Upper lobe of left lung (tissue), 6 donors: ENCODE data around the gene TCF12. TPM values are rescaled to one million over a fixed set of nuclear protein-coding genes. Genes with fewer than 3 reads are reported as not detected.
"Not testable (repeated sequence)": the region's sequence is repeated elsewhere in the genome, so short reads cannot be mapped to it uniquely, and the experiment has no call there.

Experiments used
- ATAC-seq, 2 donors: fragments of 200-7000 bp; cut with Tn5 transposase; one replicate each; pipeline ENCODE4 v1.9.1; 2022; ENCODE audit warnings: mild to moderate bottlenecking in 2 of 2, moderate library complexity in 2 of 2; ENCODE audit not compliant: low FRiP score in 2 of 2
- DNase-seq, 2 donors: peaks; one replicate each; pipeline ENCODE4 v3.0.0-alpha.2; 2019 to 2020
- H3K27ac ChIP-seq, 4 donors: fragments of 200-600 bp; sonication (generic); one replicate each; pipeline ENCODE4 v1.5.1; 2016 to 2019
- H3K27me3 ChIP-seq, 4 donors: fragments of 200-600 bp; sonication (generic); one replicate each; pipeline ENCODE4 v1.5.1; 2017 to 2019
- H3K36me3 ChIP-seq, 4 donors: fragments of 200-600 bp; sonication (generic); one replicate each; pipeline ENCODE4 v1.5.1; 2016 to 2019
- H3K4me1 ChIP-seq, 4 donors: fragments of 200-600 bp; sonication (generic); one replicate each; pipeline ENCODE4 v1.5.1; 2018 to 2019
- H3K4me3 ChIP-seq, 4 donors: fragments of 200-600 bp; sonication (generic); one replicate each; pipeline ENCODE4 v1.5.1; 2017 to 2019; ENCODE audit warnings: mild to moderate bottlenecking in 2 of 4, moderate library complexity in 1 of 4
- H3K9me3 ChIP-seq, 4 donors: fragments of 200-600 bp; sonication (generic); one replicate each; pipeline ENCODE4 v1.5.1; 2018 to 2019
- CTCF ChIP-seq, 6 experiments: fragments of 450-650 bp in 4 of 6; fragments of 200-600 bp in 2 of 6; sonication (generic) in 2 of 6; IDR thresholded peaks; one replicate each; pipeline ENCODE4 v1.5.1; 2016 to 2019; ENCODE audit warnings: antibody characterized with exemption in 6 of 6
- EP300 ChIP-seq, 4 donors: sonication (generic); formaldehyde crosslinking; IDR thresholded peaks; one replicate each; pipeline ENCODE4 v1.5.1; 2017; ENCODE audit warnings: antibody characterized with exemption in 4 of 4, control low read depth in 2 of 4
- POLR2A ChIP-seq, 4 donors: fragments of 450-650 bp; IDR thresholded peaks; one replicate each; pipeline ENCODE4 v1.5.1; 2016 to 2017; ENCODE audit warnings: antibody characterized with exemption in 4 of 4, mild to moderate bottlenecking in 2 of 4
- POLR2AphosphoS5 ChIP-seq, 2 donors: sonication (generic); formaldehyde crosslinking; IDR thresholded peaks; one replicate each; pipeline ENCODE4 v1.5.1; 2017; ENCODE audit warnings: antibody characterized with exemption in 2 of 2
- WGBS, 2 donors: methylation state at CpG; one replicate each; pipeline ENCODE4 v1.1.5; 2017 to 2018; 5-methylcytosine and 5-hydroxymethylcytosine counted together
- total RNA-seq, 6 donors: library from RNA; depleted of rRNA in 4 of 6; stranded (reverse); fragments of >200 nt in 4 of 6; gene quantifications; one replicate each; pipeline versions ENCODE4 v1.1.0 to v1.2.1, GENCODE V29; 2016 to 2021
- donor health status: DM: no; HTN: no; CAD: no; lungs with moderate emphysema.
- donor health status: DM: no; HTN: yes; CAD: no; lungs with severe emphysema.

Gene TCF12
- total RNA-seq, 6 donors from 2014 or later, result 74.5 to 257 (median 103) TPM

- ATAC-seq, result no peak
- Histone ChIP-seq H3K9me3 (peaks cover 0 to 3% (median 0%) of the 10 kb centered on the region in 4 donors), H3K4me3 (no peak overlapping the region), H3K36me3 (no peaks in the 10 kb centered on the region), H3K27me3 (no peaks in the 10 kb centered on the region), H3K27ac (no peak overlapping the region), H3K4me1 (peaks cover 28 to 48% (median 37%) of the 10 kb centered on the region in 4 donors)
- 82 to 92% methylated on average over 4 of the region's 4 CpGs for WGBS, 2 donors
- TF ChIP-seq POLR2A (IDR thresholded peaks at IDR 0.05) (no peak), POLR2AphosphoS5 (IDR thresholded peaks at IDR 0.05) (no peak), CTCF (IDR thresholded peaks at IDR 0.05) (no peak), EP300 (IDR thresholded peaks at IDR 0.05) (no peak)
- DNase-seq, result no peak
These were observed 231.8 kb downstream of the TCF12 start for GRCh38 chr15:57150066-57150865.

DNA sequence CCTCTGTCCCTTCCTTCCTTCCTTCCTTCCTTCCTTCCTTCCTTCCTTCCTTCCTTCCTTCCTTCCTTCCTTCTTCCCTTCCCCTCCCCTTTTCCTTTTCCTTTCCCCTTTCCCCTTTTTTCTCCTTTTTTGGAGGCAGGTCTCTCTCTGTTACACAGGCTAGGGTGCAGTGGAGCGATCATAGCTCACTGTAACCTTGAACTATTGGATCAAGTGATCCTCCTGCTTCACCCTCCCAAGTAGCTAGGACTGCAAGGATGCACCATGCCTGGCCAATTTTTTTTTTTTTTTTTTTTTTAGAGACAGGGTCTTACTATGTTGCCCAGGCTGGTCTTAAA is 232.4 kb downstream of the TCF12 start:
- not testable (repeated sequence) for H3K36me3 ChIP-seq, H3K9me3 ChIP-seq, ATAC-seq, H3K4me3 ChIP-seq, DNase-seq, H3K27me3 ChIP-seq, H3K27ac ChIP-seq
- 100% methylated on average over 1 of the region's 1 CpG for WGBS, 2 donors
- H3K4me1 ChIP-seq, result peaks cover 28 to 48% (median 37%) of the 10 kb centered on the region in 4 donors

DNA sequence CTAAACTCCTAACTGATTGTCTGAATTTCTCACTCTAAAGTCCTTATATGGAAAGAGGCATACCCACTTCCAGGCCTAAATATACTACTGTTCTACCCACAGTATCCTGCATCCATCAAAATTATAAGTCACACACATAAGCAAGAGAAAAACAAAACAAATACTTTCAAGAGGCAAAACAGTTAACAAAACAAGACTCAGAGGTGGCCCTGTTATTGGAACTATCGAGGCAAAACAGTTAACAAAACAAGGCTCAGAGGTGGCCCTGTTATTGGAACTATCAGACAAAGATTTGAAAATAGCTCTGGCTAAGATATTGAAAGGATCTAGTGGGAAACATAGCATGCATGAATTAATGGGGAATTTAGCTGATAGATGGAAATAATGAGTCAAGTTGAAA is 233.7 kb downstream of the TCF12 start:
- peaks cover 0 to 3% (median 0%) of the 10 kb centered on the region in 4 donors for H3K9me3 ChIP-seq
- H3K4me3 ChIP-seq, result no peak overlapping the region
- no peak overlapping the region for H3K27ac ChIP-seq
- TF ChIP-seq CTCF (IDR thresholded peaks at IDR 0.05), result no peak
- TF ChIP-seq POLR2A (IDR thresholded peaks at IDR 0.05), result no peak
- no peak for TF ChIP-seq POLR2AphosphoS5 (IDR thresholded peaks at IDR 0.05)
- no peak for TF ChIP-seq EP300 (IDR thresholded peaks at IDR 0.05)
- peaks cover 22 to 41% (median 32%) of the 10 kb centered on the region in 4 donors for H3K4me1 ChIP-seq
- 94 to 100% methylated on average over 1 of the region's 1 CpG for WGBS, 2 donors
- H3K27me3 ChIP-seq, result no peaks in the 10 kb centered on the region
- H3K36me3 ChIP-seq, result no peaks in the 10 kb centered on the region
- no peak for ATAC-seq
- no peak for DNase-seq

- peak overlapping the region in 3 of 4 donors; percentile 10 to 44 (median 12) for H3K27ac ChIP-seq
- H3K4me3 ChIP-seq, result no peak overlapping the region
- peak in 1 of 2 donors; percentile 55 for ATAC-seq
- no peaks in the 10 kb centered on the region for H3K36me3 ChIP-seq
- TF ChIP-seq CTCF (IDR thresholded peaks at IDR 0.05) (no peak), POLR2AphosphoS5 (IDR thresholded peaks at IDR 0.05) (peak in 1 of 2 donors; percentile 19)
- peaks cover 0 to 3% (median 0%) of the 10 kb centered on the region in 4 donors for H3K9me3 ChIP-seq
- DNase-seq, result no peak
- peaks cover 19 to 33% (median 28%) of the 10 kb centered on the region in 4 donors for H3K4me1 ChIP-seq
- no peaks in the 10 kb centered on the region for H3K27me3 ChIP-seq
- WGBS, 2 donors, result 54 to 58% methylated on average over 3 of the region's 3 CpGs
These were observed 234.5 kb downstream of the TCF12 start for GRCh38 chr15:57152666-57153539.

GRCh38 chr15:57156210-57156884 is 237.9 kb downstream of the TCF12 start:
- H3K9me3 ChIP-seq, result peaks cover 0 to 3% (median 0%) of the 10 kb centered on the region in 4 donors
- H3K36me3 ChIP-seq, result no peaks in the 10 kb centered on the region
- WGBS, 2 donors, result 42 to 56% methylated on average over 3 of the region's 3 CpGs
- peaks cover 6 to 13% (median 12%) of the 10 kb centered on the region in 4 donors for H3K4me1 ChIP-seq
- DNase-seq (no peak), ATAC-seq (no peak)
- H3K27ac ChIP-seq, result no peak overlapping the region
- H3K27me3 ChIP-seq, result no peaks in the 10 kb centered on the region
- TF ChIP-seq POLR2A (IDR thresholded peaks at IDR 0.05) (no peak), POLR2AphosphoS5 (IDR thresholded peaks at IDR 0.05) (no peak), CTCF (IDR thresholded peaks at IDR 0.05) (no peak), EP300 (IDR thresholded peaks at IDR 0.05) (no peak)
- no peak overlapping the region for H3K4me3 ChIP-seq
